Retinal pigment epithelial cell (primary cell): Measurements from ENCODE around the gene NCOA6.
A peak's percentile ranks its signal among the peaks of the same experiment; 100 is the strongest.

ENCODE experiments used
- DNase-seq: peaks from one replicate; pipeline ENCODE4 v3.0.0-alpha.2; 2010; ENCODE audit warnings: low read depth
- H3K4me3 ChIP-seq: 2 replicates; pipeline ENCODE4 v1.5.1; 2011; ENCODE audit warnings: mild to moderate bottlenecking, low read length, control low read depth, moderate library complexity
- TF ChIP-seq, protein P1 (sequence below): conservative IDR thresholded peaks from 2 replicates; pipeline ENCODE4 v1.5.1; 2011; ENCODE audit warnings: low read depth, low read length, control low read depth, inconsistent platforms

NCOA6 gene

DNA sequence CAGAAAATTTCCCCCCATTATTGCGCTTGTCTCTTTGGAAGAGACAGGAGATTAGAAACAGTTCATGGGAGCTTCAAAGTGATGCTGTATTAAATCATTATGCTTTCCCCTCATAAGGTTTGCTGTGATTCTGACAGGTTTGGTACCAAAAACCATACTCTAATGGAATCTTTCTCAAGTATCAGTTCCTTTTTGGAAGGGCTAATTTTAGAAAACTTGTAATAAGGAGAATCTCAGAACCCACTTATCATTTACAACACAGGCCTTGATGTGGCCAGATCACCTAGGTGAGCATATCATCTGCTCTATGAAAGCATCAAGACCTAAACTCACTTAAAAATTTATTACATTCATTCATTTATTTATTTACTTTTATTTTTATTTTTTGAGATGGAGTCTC, 70.1 kb downstream of the NCOA6 start:
- no peak for DNase-seq
- H3K4me3 ChIP-seq, result no peak overlapping the region
- TF ChIP-seq, protein P1, sequence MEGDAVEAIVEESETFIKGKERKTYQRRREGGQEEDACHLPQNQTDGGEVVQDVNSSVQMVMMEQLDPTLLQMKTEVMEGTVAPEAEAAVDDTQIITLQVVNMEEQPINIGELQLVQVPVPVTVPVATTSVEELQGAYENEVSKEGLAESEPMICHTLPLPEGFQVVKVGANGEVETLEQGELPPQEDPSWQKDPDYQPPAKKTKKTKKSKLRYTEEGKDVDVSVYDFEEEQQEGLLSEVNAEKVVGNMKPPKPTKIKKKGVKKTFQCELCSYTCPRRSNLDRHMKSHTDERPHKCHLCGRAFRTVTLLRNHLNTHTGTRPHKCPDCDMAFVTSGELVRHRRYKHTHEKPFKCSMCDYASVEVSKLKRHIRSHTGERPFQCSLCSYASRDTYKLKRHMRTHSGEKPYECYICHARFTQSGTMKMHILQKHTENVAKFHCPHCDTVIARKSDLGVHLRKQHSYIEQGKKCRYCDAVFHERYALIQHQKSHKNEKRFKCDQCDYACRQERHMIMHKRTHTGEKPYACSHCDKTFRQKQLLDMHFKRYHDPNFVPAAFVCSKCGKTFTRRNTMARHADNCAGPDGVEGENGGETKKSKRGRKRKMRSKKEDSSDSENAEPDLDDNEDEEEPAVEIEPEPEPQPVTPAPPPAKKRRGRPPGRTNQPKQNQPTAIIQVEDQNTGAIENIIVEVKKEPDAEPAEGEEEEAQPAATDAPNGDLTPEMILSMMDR, result no peak

DNA sequence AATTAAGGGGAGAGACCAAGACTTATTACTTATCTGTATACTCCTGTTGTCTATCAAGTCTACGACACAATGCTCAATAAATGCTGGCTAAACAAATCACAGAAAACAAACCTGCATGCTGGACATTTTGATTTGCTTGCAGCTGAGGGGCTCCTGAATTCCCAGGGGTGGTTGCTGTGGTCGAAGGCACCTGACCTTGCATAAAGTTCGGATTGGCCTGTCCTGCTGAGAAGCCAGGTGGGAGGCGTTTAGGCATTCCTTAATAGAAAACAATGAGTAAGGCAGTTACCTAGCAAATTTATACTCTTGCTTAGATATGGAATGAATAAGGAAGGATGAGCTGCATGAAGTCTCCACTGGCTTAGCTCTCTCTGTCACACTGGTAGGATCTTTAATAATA, 70.8 kb downstream of the NCOA6 start:
- no peak for DNase-seq
- TF ChIP-seq, protein P1, result no peak

DNA sequence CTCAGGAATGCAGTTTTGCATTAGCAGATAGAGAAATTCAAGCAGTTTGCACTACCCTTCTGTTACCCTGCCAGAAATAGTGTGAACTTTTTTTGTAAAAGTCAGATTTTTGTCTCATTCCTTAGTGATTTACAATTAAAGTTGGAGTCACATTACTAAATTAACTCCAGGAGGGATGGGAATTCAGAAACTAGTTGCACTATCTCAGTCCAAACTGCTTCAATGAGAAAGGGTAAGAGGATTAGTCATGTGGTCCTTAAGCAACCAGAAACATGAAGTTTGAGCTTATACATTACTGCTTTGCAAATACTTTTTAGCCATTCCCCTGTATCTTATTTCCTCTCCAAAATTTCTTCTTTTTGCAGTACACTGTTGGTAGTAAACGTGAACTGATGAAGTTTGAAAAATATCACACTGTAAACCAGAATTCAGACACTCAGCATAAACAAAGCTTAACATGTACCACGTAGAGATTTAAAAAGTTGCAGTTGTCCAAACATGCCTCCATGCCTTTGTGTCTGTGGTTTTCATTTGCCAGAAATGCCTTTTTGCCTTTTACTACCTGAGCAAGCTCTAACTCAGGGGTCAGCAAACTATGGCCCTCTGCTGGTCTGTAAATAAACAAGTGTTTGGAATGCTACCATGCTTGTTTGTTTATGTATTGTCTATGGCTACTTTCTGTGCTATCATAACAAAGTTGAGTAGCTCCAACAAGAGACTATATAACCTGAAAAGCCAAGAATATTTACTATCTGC, 71.6 kb downstream of the NCOA6 start:
- TF ChIP-seq, protein P1, result no peak
- peak; percentile 19 for DNase-seq
- no peak overlapping the region for H3K4me3 ChIP-seq

More for the DNA sequence above, 70.8 kb downstream of the NCOA6 start:
- H3K4me3 ChIP-seq, result no peak overlapping the region

DNA sequence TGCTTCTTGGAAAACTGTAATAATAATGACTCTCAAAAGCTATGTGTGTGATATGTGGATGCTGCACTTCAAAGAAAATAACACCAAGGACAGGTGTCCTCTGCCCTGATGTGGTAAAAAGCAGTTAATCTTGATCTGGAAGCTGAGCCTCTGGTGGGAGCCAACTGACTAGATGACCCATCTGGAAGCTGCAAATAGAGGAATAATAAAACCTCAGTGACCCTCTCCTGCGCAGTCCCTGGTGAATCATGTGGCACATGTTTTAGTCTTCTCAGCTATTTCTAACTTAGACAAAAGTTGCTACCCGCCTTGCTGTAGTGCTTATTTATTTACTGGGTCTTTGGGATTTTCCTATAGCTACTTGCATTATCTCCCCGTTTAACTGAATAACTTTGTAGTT, 74.0 kb downstream of the NCOA6 start:
- H3K4me3 ChIP-seq, result no peak overlapping the region

GRCh38 chr20:34750484-34750883, 75.0 kb downstream of the NCOA6 start:
- DNase-seq, result no peak
- no peak overlapping the region for H3K4me3 ChIP-seq
- TF ChIP-seq, protein P1, result no peak

More for the DNA sequence above, 74.0 kb downstream of the NCOA6 start:
- no peak for DNase-seq
- TF ChIP-seq, protein P1, result no peak

DNA sequence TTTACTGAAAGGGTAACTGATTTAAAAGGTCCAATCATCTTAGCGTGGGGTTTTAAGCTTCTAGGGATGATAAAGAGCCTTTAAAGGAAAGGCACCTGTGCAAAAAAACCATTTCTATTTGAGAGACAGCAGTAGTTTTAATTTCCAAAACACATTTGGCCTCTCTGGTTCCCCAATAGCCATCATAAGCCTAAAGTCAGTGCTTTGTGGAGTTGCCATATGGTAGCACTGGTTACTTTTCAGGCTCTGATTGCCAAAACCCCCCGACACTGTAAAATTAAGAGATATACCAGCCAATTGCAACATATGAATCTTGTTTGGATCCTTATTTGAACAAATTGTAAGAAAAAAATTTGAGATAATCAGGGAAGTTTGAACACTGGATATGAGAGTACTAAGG, 76.7 kb downstream of the NCOA6 start:
- no peak for DNase-seq
- TF ChIP-seq, protein P1, result no peak

GRCh38 chr20:34747479-34747878, 78.0 kb downstream of the NCOA6 start:
- TF ChIP-seq, protein P1, result no peak
- no peak for DNase-seq
- H3K4me3 ChIP-seq, result no peak overlapping the region

More for the DNA sequence above, 76.7 kb downstream of the NCOA6 start:
- H3K4me3 ChIP-seq, result no peak overlapping the region
